Astrocyte of the spinal cord (primary cell): ENCODE results near the gene VSX2.

Experiments
- DNase-seq: peaks from one replicate; pipeline ENCODE4 v3.0.0; 2011; ENCODE audit warnings: low read depth, low spot score
- H3K4me3 ChIP-seq: 2 replicates; pipeline ENCODE4 v1.5.1; 2011; ENCODE audit warnings: low read depth, mild to moderate bottlenecking, low read length, moderate library complexity
- CTCF ChIP-seq: IDR thresholded peaks from 2 replicates; pipeline ENCODE4 v1.5.1; 2012; ENCODE audit warnings: low read depth, mild to moderate bottlenecking, low read length, inconsistent platforms
- in situ Hi-C: cut with HindIII; loops from 2 replicates; pipeline ENCODE4 v1.10.0; 2017; ENCODE audit warnings: low sequenced_read_pairs

The VSX2 gene

DNA sequence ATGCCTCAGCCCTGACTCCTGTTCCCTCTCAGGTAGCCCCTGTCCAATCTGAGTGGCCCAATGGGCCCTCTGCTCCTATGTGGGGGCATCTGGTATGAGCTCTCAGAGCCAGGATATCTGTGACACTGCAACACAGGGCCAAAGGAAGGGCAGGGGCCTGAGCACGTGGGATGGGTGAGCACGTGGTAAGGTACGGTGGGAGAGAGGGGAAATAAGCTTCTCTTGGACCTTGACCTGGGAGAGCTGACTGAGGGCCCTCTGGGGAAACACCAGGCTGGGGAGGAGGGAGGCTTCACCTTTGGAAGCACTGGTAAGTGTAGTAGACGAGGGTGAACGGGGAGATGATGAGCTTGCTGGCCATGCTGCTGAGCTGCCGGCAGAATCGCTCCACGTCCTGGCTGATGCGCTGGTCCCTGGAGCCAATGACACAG is 56.8 kb downstream of the VSX2 start:
- no peak for TF ChIP-seq CTCF

DNA sequence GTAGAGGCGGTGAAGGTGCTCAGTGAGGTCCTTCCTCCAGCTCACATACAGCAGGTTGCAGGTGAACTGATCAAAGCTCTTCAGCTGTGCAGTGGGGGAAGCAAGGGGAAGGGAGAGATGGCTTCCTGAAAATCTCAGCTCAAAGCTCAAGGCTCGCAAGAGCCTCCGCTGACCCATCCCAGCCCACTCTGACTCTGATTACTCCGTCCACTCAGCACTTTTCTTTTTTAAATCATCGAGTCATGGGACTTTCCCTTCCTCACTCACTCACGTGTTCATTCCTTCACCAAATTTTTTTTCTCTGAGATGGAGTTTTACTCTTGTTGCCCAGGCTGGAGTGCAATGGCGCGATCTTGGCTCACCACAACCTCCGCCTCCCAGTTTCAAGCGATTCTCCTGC is 58.7 kb downstream of the VSX2 start:
- TF ChIP-seq CTCF, result no peak
- H3K4me3 ChIP-seq, result no peak overlapping the region
- no peak for DNase-seq
- in situ Hi-C loops, result no loop called here

More for the DNA sequence above, 56.8 kb downstream of the VSX2 start:
- no peak overlapping the region for H3K4me3 ChIP-seq
- in situ Hi-C loops, result no loop called here
- DNase-seq, result no peak

GRCh38 chr14:74299061-74299545 is 59.9 kb downstream of the VSX2 start:
- DNase-seq, result peak; percentile 36
- H3K4me3 ChIP-seq, result no peak overlapping the region

GRCh38 chr14:74301594-74302151 is 62.4 kb downstream of the VSX2 start:
- peak overlapping the region; percentile 90 for H3K4me3 ChIP-seq
- in situ Hi-C loops, result no loop called here
- no peak for TF ChIP-seq CTCF
- no peak for DNase-seq

More at GRCh38 chr14:74299061-74299545, 59.9 kb downstream of the VSX2 start:
- no peak for TF ChIP-seq CTCF
- in situ Hi-C loops, result no loop called here

DNA sequence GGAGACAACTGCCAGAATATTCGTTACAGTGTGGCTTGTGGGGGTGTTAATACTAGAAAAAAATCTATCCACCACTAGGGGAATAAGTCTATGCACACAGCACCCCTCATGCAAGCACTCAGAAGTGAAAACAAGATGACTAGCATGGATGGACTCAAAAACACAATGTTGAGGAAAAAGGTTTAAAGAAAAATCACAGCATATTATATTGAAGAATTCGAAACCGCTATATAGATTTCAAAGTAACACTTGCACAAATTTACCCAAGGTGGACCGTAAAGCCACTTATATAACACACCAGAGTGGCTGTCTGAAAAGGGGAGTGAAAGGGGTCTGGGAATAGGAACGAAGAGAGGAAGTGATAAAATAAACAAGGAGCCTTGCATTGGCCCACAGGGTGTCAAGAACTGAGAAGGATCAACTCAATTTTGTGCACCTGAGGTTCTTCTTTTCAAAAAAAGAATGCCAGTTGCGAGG is 62.9 kb downstream of the VSX2 start:
- in situ Hi-C loops, result no loop called here
- peak; percentile 59 for TF ChIP-seq CTCF
- H3K4me3 ChIP-seq, result peak overlapping the region; percentile 90
- DNase-seq, result peak; percentile 55

DNA sequence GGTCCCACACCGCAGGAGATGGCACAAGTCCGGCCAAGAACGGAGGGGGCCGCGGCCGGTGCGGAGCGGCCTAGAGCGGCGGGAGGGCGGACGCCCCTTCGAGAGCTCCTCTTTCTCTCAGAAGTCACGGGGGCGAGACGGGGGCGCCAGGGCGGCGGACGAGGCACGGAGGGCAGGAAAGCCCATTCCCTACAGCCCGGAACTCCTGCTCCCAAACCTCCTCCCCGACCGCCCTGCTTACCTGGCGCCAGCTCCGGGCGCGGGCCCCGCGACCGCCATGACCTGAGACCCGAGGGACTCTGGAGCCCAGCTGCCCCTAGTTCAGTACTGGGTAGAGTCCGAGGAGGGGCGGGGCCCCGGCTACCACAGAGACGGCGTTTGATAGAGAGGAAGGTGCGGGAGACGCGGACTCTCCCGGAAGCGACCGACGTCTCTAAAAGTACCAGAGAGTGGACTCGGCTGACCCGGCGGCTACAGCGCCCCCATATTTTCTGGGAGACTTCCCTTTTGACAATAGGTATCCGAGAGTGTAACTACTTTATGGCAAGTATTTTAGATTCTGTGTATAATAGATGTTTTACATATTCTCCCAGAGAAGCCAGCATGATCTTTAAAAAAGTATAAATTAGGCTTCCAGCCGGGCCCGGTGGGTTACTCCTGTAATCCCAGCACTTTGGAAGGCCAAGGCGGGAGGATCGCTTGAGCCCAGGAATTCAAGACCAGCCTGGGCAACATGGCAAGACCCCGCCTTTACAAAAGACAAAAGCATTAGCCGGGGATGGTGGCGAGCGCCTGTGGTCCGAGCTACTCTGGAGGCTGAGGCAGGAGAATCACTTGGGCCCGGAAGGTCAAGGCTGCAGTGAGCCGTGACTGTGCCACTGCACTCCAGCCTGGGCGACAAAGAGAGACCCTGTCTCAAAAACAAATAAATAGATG is 63.7 kb downstream of the VSX2 start, which contains the start of gene ABCD4:
TSS of gene ABCD4 (minus strand) at position 301 of the 936 bp plus-strand sequence. CDS start at position 279, 22 bp downstream.
- in situ Hi-C loops, result no loop called here
- peak; percentile 47 for TF ChIP-seq CTCF
- peak within 1 kb of the TSS; percentile 90 for H3K4me3 ChIP-seq
- peak; percentile 92 for DNase-seq
